Chondrocyte (in vitro differentiated cells): ENCODE data around the gene ARHGAP26. TPM values are rescaled to one million over a fixed set of nuclear protein-coding genes. Genes with fewer than 3 reads are reported as not detected.

Experiments used
- DNase-seq: peaks from one replicate; pipeline ENCODE4 v3.0.0; 2021; ENCODE audit warnings: mixed read lengths, low spot score
- H3K27ac Mint-ChIP-seq: one replicate; pipeline ENCODE4 v1.8.0; 2021; ENCODE audit warnings: mild to moderate bottlenecking, moderate library complexity, mixed read lengths; ENCODE audit not compliant: unreplicated experiment
- H3K27me3 Mint-ChIP-seq: 2 replicates; pipeline ENCODE4 v1.8.0; 2021; ENCODE audit warnings: low read depth, mixed read lengths
- H3K36me3 Mint-ChIP-seq: 2 replicates; pipeline ENCODE4 v1.8.0; 2021; ENCODE audit warnings: low read depth, mixed read lengths
- H3K4me1 Mint-ChIP-seq: 2 replicates; pipeline ENCODE4 v1.8.0; 2021; ENCODE audit warnings: low read depth, mild to moderate bottlenecking, mixed read lengths
- H3K4me3 Mint-ChIP-seq: one replicate; pipeline ENCODE4 v1.8.0; 2021; ENCODE audit warnings: mild to moderate bottlenecking, moderate library complexity, mixed read lengths; ENCODE audit not compliant: unreplicated experiment
- H3K9me3 Mint-ChIP-seq: 2 replicates; pipeline ENCODE4 v1.8.0; 2021; ENCODE audit warnings: low read depth, mixed read lengths
- total RNA-seq: library from RNA; stranded (reverse); gene quantifications from 3 replicates; pipeline ENCODE4 v1.2.1, GENCODE V29; 2021
- TF ChIP-seq, protein P1 (sequence below): fragments of 200-600 bp; sonication (generic); IDR thresholded peaks from 2 replicates; pipeline ENCODE4 v1.5.0; 2021; ENCODE audit warnings: antibody characterized with exemption, mild to moderate bottlenecking, moderate library complexity

ARHGAP26 gene
- total RNA-seq, 1 donor from 2014 or later: 16.4 TPM

DNA sequence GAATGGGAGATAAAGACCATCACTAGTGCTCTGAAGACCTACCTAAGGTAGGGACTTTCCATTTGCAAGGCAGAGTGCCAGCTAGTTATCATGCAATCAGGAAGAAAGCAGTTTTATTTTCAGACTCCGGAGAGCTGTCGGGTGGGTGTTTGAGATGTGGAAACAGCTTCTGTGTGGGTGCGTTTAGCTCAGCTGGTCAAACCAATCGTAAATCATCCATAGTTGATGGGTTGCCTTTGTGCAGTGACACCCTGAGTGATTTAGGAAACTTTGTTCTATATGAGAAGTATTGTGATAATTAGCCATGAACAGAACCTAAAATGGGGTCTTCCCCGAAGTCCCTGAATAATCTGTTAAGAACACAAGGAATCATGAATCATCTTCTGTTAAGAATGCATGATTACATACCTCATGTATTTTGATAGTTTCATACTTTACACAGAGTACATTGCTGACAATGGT is 284.3 kb downstream of the ARHGAP26 start:
- TF ChIP-seq, protein P1, sequence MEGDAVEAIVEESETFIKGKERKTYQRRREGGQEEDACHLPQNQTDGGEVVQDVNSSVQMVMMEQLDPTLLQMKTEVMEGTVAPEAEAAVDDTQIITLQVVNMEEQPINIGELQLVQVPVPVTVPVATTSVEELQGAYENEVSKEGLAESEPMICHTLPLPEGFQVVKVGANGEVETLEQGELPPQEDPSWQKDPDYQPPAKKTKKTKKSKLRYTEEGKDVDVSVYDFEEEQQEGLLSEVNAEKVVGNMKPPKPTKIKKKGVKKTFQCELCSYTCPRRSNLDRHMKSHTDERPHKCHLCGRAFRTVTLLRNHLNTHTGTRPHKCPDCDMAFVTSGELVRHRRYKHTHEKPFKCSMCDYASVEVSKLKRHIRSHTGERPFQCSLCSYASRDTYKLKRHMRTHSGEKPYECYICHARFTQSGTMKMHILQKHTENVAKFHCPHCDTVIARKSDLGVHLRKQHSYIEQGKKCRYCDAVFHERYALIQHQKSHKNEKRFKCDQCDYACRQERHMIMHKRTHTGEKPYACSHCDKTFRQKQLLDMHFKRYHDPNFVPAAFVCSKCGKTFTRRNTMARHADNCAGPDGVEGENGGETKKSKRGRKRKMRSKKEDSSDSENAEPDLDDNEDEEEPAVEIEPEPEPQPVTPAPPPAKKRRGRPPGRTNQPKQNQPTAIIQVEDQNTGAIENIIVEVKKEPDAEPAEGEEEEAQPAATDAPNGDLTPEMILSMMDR: no peak
- H3K4me1 Mint-ChIP-seq: peaks cover 64% of the 10 kb centered on the region
- H3K9me3 Mint-ChIP-seq: no peaks in the 10 kb centered on the region
- no peaks in the 10 kb centered on the region for H3K27me3 Mint-ChIP-seq
- H3K27ac Mint-ChIP-seq: peak overlapping the region; percentile 60
- no peak for DNase-seq
- no peak overlapping the region for H3K4me3 Mint-ChIP-seq
- H3K36me3 Mint-ChIP-seq: no peaks in the 10 kb centered on the region

DNA sequence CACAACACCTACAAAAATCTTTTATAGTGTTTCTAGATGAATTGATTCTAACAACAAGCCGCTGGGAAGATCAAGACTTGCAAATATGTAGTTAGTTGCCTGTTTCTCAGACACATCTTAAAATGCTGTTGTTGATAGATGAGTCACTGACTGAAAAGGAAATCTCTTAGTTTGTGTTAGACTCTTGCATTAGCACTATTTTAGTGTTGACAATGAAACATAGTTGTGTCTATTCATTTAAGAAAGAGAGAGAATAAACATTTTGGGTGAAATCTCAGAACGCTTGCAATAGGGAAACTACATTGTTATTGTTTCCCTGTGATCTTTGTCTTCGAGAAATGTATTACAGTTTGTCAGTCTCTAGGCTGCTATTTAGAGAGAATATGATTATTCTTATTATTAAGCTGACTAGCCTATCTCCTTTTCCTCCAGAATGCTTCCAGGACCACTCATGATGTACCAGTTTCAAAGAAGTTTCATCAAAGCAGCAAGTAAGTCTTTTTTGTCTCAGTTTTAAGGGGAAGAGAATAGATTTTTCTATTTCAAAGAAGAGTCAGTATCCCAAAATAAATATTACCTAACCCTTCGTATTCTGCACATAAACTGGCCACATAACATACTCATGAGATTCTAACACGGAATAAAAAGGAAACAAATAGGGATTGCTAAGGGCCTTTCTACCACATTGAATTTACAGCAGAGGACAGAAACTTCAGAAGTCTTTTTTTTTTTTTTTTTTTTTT is 285.6 kb downstream of the ARHGAP26 start:
- Mint-ChIP-seq H3K36me3 (no peaks in the 10 kb centered on the region), H3K27ac (peak overlapping the region; percentile 85), H3K9me3 (no peaks in the 10 kb centered on the region), H3K4me3 (no peak overlapping the region), H3K27me3 (no peaks in the 10 kb centered on the region), H3K4me1 (peaks cover 77% of the 10 kb centered on the region)
- DNase-seq: no peak
- TF ChIP-seq, protein P1: no peak

DNA sequence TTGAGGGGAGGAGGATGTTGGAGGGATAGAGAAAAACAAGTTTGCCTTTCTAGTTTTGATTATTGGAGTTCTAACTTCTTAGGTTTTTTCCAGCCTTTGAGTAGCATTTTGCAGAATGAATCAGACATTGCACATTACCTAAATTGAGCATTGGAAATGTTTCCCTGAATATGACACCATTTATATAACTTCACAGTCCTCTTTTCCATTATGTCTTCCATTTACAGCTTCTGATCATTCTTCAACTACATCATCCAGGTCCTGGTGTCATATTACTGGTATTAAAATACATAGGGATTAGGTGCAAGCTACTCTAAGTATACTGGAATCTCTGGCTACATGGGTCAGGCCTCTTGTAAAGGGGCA is 286.1 kb downstream of the ARHGAP26 start:
- Mint-ChIP-seq H3K9me3 (no peaks in the 10 kb centered on the region), H3K27me3 (no peaks in the 10 kb centered on the region), H3K27ac (peak overlapping the region; percentile 85), H3K36me3 (no peaks in the 10 kb centered on the region), H3K4me1 (peaks cover 79% of the 10 kb centered on the region), H3K4me3 (no peak overlapping the region)
- TF ChIP-seq, protein P1: no peak
- no peak for DNase-seq

DNA sequence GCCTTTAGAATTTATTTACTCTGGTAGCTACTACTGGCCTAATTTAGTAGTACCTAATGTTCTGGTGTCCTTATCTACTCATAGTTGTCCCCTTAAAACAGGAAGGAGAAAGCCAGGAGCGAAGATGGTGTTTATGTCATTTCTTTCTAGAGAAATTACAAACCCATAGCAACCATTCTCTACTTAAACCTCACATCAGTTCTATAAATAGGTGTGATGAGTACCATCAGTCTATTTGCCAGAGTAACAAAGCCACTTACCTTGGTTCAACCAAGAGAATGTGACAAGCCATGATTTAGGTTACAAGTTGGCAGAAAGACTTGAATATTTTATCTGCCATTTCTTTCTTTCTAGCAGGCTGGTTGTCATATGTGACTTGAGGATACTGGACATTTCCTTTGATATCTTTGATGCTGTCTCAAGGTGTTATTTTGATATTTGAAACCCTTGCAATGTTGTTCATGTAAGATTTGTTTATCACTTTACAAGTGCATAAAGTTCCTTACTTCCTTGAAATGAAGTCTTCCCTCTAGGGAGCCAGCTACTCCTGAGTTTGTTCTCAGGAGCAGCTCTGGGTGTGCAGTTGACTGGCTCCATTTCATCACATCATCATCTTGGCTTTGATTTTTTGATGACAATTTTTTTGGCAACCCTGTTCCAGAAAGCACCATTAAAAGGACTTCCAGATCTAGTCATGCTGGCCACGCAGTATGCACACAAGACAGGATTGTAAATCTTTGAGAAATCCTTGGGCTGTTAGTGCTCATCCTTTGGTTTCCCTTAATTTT is 286.8 kb downstream of the ARHGAP26 start:
- Mint-ChIP-seq H3K4me1 (peaks cover 79% of the 10 kb centered on the region), H3K4me3 (no peak overlapping the region)

DNA sequence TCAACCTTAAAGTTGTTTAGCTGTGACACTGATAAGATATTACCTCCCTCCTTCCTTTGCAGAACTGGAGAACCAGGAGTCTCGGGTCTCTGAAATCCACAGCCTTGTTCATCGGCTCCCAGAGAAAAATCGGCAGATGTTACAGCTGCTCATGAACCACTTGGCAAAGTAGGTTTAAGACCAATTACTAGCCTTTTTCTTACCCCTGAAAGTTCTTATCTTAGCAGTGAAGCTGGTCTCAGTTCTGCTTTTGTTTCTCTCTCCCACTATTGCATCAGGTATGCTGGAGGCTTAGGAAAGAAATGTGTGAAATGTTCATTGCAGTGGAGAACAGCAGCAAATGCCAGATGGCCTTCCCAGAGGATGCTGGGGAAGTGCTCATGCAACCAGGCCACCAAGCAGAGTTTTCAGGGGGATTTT is 287.4 kb downstream of the ARHGAP26 start:
- Mint-ChIP-seq H3K9me3 (no peaks in the 10 kb centered on the region), H3K4me1 (peaks cover 84% of the 10 kb centered on the region), H3K27me3 (no peaks in the 10 kb centered on the region), H3K4me3 (no peak overlapping the region), H3K27ac (no peak overlapping the region), H3K36me3 (no peaks in the 10 kb centered on the region)
- no peak for DNase-seq
- TF ChIP-seq, protein P1: no peak

More for the DNA sequence above, 286.8 kb downstream of the ARHGAP26 start:
- Mint-ChIP-seq H3K27ac (peak overlapping the region; percentile 17), H3K36me3 (no peaks in the 10 kb centered on the region), H3K9me3 (no peaks in the 10 kb centered on the region), H3K27me3 (no peaks in the 10 kb centered on the region)
- no peak for DNase-seq
- TF ChIP-seq, protein P1: no peak
